H1 (cell line): ENCODE results near the gene TNFRSF11A. TPM values are rescaled to one million over a fixed set of nuclear protein-coding genes. Genes with fewer than 3 reads are reported as not detected.

Experiments used
- CTCF ChIA-PET: fragments of 300-600 bp; sonication (Branson Sonifier 250); formaldehyde crosslinking; loops from one replicate; lab custom pipeline; 2021; ENCODE audit not compliant: partially characterized antibody; lab: Charles Lee
- POLR2A ChIA-PET: fragments of 300-600 bp; sonication (Branson Sonifier 250); formaldehyde crosslinking; loops from one replicate; lab custom pipeline; 2021; ENCODE audit warnings: inconsistent platforms; ENCODE audit not compliant: partially characterized antibody; lab: Charles Lee
- DNase-seq, 2 experiments: peaks; one replicate each; pipeline versions ENCODE4 v3.0.0 to v3.0.0-alpha.2; 2010 to 2022; ENCODE audit warnings: low spot score in 2 of 2, low read depth in 1 of 2, mixed read lengths in 1 of 2
- FAIRE-seq: peaks from 2 replicates; lab custom pipeline; 2011; peaks lifted over from hg19 to GRCh38; lab: Jason Lieb, UNC
- H2AFZ ChIP-seq: 2 replicates; pipeline ENCODE4 v1.8.1; 2012; ENCODE audit warnings: low read length, inconsistent platforms
- H2AK5ac ChIP-seq: 2 replicates; pipeline ENCODE4 v1.6.1; 2013; ENCODE audit warnings: low read depth, low read length
- H2BK120ac ChIP-seq: replicated peaks from 2 replicates; pipeline ENCODE3; 2013; ENCODE audit warnings: low read depth, low read length, inconsistent platforms
- H2BK12ac ChIP-seq: 2 replicates; pipeline ENCODE4 v1.6.1; 2013; ENCODE audit warnings: low read depth, low read length
- H2BK15ac ChIP-seq: 2 replicates; pipeline ENCODE4 v1.6.1; 2013; ENCODE audit warnings: low read length
- H2BK20ac ChIP-seq: 2 replicates; pipeline ENCODE4 v1.6.1; 2013; ENCODE audit warnings: low read length
- H2BK5ac ChIP-seq: 2 replicates; pipeline ENCODE4 v1.6.1; 2013; ENCODE audit warnings: low read depth, low read length
- H3K14ac ChIP-seq: 2 replicates; pipeline ENCODE4 v1.6.1; 2013; ENCODE audit warnings: inconsistent platforms; ENCODE audit not compliant: insufficient read length
- H3K18ac ChIP-seq: 2 replicates; pipeline ENCODE4 v1.6.1; 2013; ENCODE audit warnings: low read length; ENCODE audit errors: extremely low read depth
- H3K23ac ChIP-seq: 2 replicates; pipeline ENCODE4 v1.6.1; 2013; ENCODE audit warnings: inconsistent platforms; ENCODE audit not compliant: insufficient read length
- H3K23me2 ChIP-seq: 2 replicates; pipeline ENCODE4 v1.6.1; 2013; ENCODE audit warnings: low read depth, low read length
- H3K27ac ChIP-seq: 2 replicates; pipeline ENCODE4 v1.6.1; 2011; ENCODE audit warnings: low read depth, low read length, inconsistent platforms
- H3K27me3 ChIP-seq, 4 experiments: replicated peaks in 1 of 4; 1 replicate in 1 of 4; 2 replicates in 3 of 4; pipeline versions ENCODE4 v1.6.1 to v1.8.1; 2011 to 2013; ENCODE audit warnings: low read length in 3 of 4, mild to moderate bottlenecking in 3 of 4, inconsistent platforms in 2 of 4, mixed read lengths in 2 of 4, moderate library complexity in 1 of 4; ENCODE audit not compliant: control insufficient read depth in 3 of 4, insufficient read depth in 3 of 4; ENCODE audit errors: extremely low read depth in 1 of 4
- H3K36me3 ChIP-seq, 4 experiments: 2 replicates each; pipeline versions ENCODE4 v1.6.1 to v1.8.1; 2011 to 2013; ENCODE audit warnings: mild to moderate bottlenecking in 4 of 4, low read length in 3 of 4, moderate library complexity in 2 of 4, control low read depth in 1 of 4, inconsistent platforms in 1 of 4; ENCODE audit not compliant: insufficient read depth in 4 of 4, control insufficient read depth in 2 of 4
- H3K4ac ChIP-seq: replicated peaks from 2 replicates; pipeline ENCODE3; 2013; ENCODE audit warnings: low read length, low read depth, mixed read lengths, inconsistent platforms; ENCODE audit not compliant: insufficient read length
- H3K4me1 ChIP-seq, 4 experiments: replicated peaks in 1 of 4; 1 replicate in 1 of 4; 2 replicates in 3 of 4; pipeline versions ENCODE4 v1.6.1 to v1.8.1; 2011 to 2013; ENCODE audit warnings: low read length in 3 of 4, inconsistent platforms in 2 of 4, mixed read lengths in 1 of 4; ENCODE audit not compliant: insufficient read depth in 4 of 4, control insufficient read depth in 3 of 4
- H3K4me2 ChIP-seq, 2 experiments: 2 replicates each; pipeline versions ENCODE4 v1.6.1 to v1.8.1; 2011 to 2013; ENCODE audit warnings: low read depth in 2 of 2, low read length in 2 of 2, control low read depth in 1 of 2, inconsistent platforms in 1 of 2, mild to moderate bottlenecking in 1 of 2; ENCODE audit not compliant: insufficient read depth in 1 of 2
- H3K4me3 ChIP-seq, 4 experiments: fragments of 200-600, 300-600 bp in 1 of 4; sonication (generic), shearing (Covaris generic), sonication (Bioruptor Twin) in 1 of 4; 2 replicates each; pipeline versions ENCODE4 v1.5.1 to v1.8.1; 2011 to 2016; ENCODE audit warnings: low read length in 4 of 4, low read depth in 3 of 4, control low read depth in 2 of 4, inconsistent platforms in 2 of 4, mild to moderate bottlenecking in 2 of 4, mixed read lengths in 1 of 4, moderate library complexity in 1 of 4; ENCODE audit not compliant: insufficient read depth in 2 of 4; ENCODE audit errors: extremely low read depth in 1 of 4
- H3K56ac ChIP-seq: replicated peaks from 2 replicates; pipeline ENCODE3; 2013; ENCODE audit warnings: low read depth, mild to moderate bottlenecking, mixed read lengths, low read length, inconsistent platforms; ENCODE audit not compliant: insufficient read length
- H3K79me1 ChIP-seq: 2 replicates; pipeline ENCODE4 v1.6.1; 2013; ENCODE audit warnings: low read depth, low read length, control low read depth
- H3K79me2 ChIP-seq, 2 experiments: 2 replicates each; pipeline versions ENCODE4 v1.6.1 to v1.8.1; 2012 to 2013; ENCODE audit warnings: low read length in 2 of 2, mild to moderate bottlenecking in 2 of 2, inconsistent platforms in 1 of 2; ENCODE audit not compliant: insufficient read depth in 2 of 2, control insufficient read depth in 1 of 2
- H3K9ac ChIP-seq, 4 experiments: replicated peaks in 1 of 4; 1 replicate in 1 of 4; 2 replicates in 3 of 4; pipeline versions ENCODE4 v1.6.1 to v1.8.1; 2011 to 2013; ENCODE audit warnings: low read depth in 3 of 4, low read length in 3 of 4, control low read depth in 2 of 4, mild to moderate bottlenecking in 2 of 4, moderate library complexity in 2 of 4, inconsistent platforms in 1 of 4; ENCODE audit errors: extremely low read depth in 1 of 4
- H3K9me3 ChIP-seq, 2 experiments: 2 replicates each; pipeline versions ENCODE4 v1.6.1 to v1.8.1; 2012 to 2013; ENCODE audit warnings: mild to moderate bottlenecking in 2 of 2, moderate library complexity in 2 of 2, control low read depth in 1 of 2, inconsistent platforms in 1 of 2, low read depth in 1 of 2, low read length in 1 of 2, mixed read lengths in 1 of 2; ENCODE audit not compliant: insufficient read depth in 2 of 2
- H4K20me1 ChIP-seq, 2 experiments: replicated peaks in 1 of 2; 2 replicates each; pipeline versions ENCODE3 to v1.8.1; 2011 to 2013; ENCODE audit warnings: inconsistent platforms in 2 of 2, low read length in 2 of 2, mild to moderate bottlenecking in 1 of 2; ENCODE audit not compliant: insufficient read depth in 2 of 2, control insufficient read depth in 1 of 2
- H4K5ac ChIP-seq: 2 replicates; pipeline ENCODE4 v1.6.1; 2013; ENCODE audit warnings: low read length, low read depth, mixed read lengths, inconsistent platforms; ENCODE audit not compliant: insufficient read length
- H4K8ac ChIP-seq: 2 replicates; pipeline ENCODE4 v1.8.0; 2013; ENCODE audit warnings: mild to moderate bottlenecking, moderate library complexity, low read length, inconsistent platforms; ENCODE audit not compliant: insufficient read depth; ENCODE audit errors: extremely low read depth
- H4K91ac ChIP-seq: replicated peaks from 2 replicates; pipeline ENCODE3; 2013; ENCODE audit warnings: low read length, mixed read lengths, inconsistent platforms; ENCODE audit not compliant: insufficient read length
- GABPA ChIP-seq: IDR thresholded peaks from 2 replicates; pipeline ENCODE4 v1.6.1; 2011; ENCODE audit warnings: mild to moderate bottlenecking, low read length, moderate library complexity, borderline replicate concordance; ENCODE audit not compliant: insufficient read depth
- HDAC2 ChIP-seq, 2 experiments: fragments of 300-600 bp in 1 of 2; sonication (generic) in 1 of 2; IDR thresholded peaks; 2 replicates each; pipeline ENCODE4 v1.6.1; 2011 to 2012; ENCODE audit warnings: low read depth in 2 of 2, low read length in 2 of 2, mild to moderate bottlenecking in 2 of 2, moderate library complexity in 2 of 2, borderline replicate concordance in 1 of 2, inconsistent platforms in 1 of 2
- JUN ChIP-seq: IDR thresholded peaks from 2 replicates; pipeline ENCODE4 v1.6.1; 2011; ENCODE audit warnings: low read depth, mild to moderate bottlenecking, improper control_type of control experiment, low read length
- KDM1A ChIP-seq: fragments of 200-600, 300-600 bp; sonication (generic); IDR thresholded peaks from 2 replicates; pipeline ENCODE4 v1.7.1; 2016; ENCODE audit warnings: mild to moderate bottlenecking, low read length, borderline replicate concordance
- SIX5 ChIP-seq: IDR thresholded peaks from 2 replicates; pipeline ENCODE4 v1.6.1; 2011; ENCODE audit warnings: mild to moderate bottlenecking, low read depth, low read length
- TAF7 ChIP-seq: optimal IDR thresholded peaks from 2 replicates; pipeline ENCODE3; 2011; ENCODE audit warnings: low read depth, mild to moderate bottlenecking, inconsistent platforms, low read length, moderate library complexity, borderline replicate concordance
- USF2 ChIP-seq: IDR thresholded peaks from 2 replicates; pipeline ENCODE4 v1.6.1; 2011; ENCODE audit warnings: low read length, improper control_type of control experiment
- WGBS, 2 experiments: shearing (Covaris generic) in 1 of 2; methylation state at CpG; one replicate each; pipeline versions ENCODE4 v1.1.6 to v1.1.7; 2013 to 2015; ENCODE audit warnings: low lambda C conversion rate in 2 of 2, mixed read lengths in 2 of 2, inconsistent platforms in 1 of 2, low coverage in 1 of 2, missing lambda C conversion rate in 1 of 2; ENCODE audit not compliant: insufficient replicate concordance in 2 of 2, insufficient coverage in 1 of 2, insufficient read length in 1 of 2; ENCODE audit errors: extremely low coverage in 1 of 2, missing lambda C conversion rate in 1 of 2; 5-methylcytosine and 5-hydroxymethylcytosine counted together
- polyA plus RNA-seq, 7 experiments: library from polyadenylated mRNA; depleted of rRNA in 3 of 7; stranded (reverse) in 5 of 7; unstranded in 2 of 7; fragments of >200 nt in 5 of 7; fragments of 200-250 nt in 2 of 7; gene quantifications; 1 replicate in 5 of 7; 2 replicates in 1 of 7; 4 replicates in 1 of 7; pipeline versions ENCODE4 v1.2.1 to v1.2.3, GENCODE V29; 2011 to 2013; ENCODE audit warnings: missing spikeins in 2 of 7, mixed read lengths in 2 of 7
- total RNA-seq: library from RNA; stranded (reverse); fragmentation: NEBNext Ultra II Directional; extraction: Animal tissue kit (Norgen Biotek cat#: 25700); gene quantifications from 2 replicates; pipeline ENCODE4 v1.2.1, GENCODE V29; 2021

Gene TNFRSF11A
- total and polyA plus RNA-seq, 2 of the 8 experiments (the other 6 are each of a cell fraction or from before 2014, with no cell fraction given): 8.7 to 10.6 TPM

- POLR2A ChIA-PET: interaction anchor here (0.8 to 1.2 kb wide), 3 partner anchors 12 to 278 kb away, joined by 3 to 4 read pairs (median 3); partner anchors contain the start of genes PHLPP1 and ZCCHC2
- peak overlapping the region; percentile 98 for H2AFZ ChIP-seq
- no peak overlapping the region for H3K27ac ChIP-seq
- H3K4ac ChIP-seq: no peak overlapping the region
- TF ChIP-seq JUN (no peak), GABPA (no peak), KDM1A (no peak), HDAC2 (IDR thresholded peaks at IDR 0.05; ENCODE audit: borderline replicate concordance in 1 of 2, low read depth in 2 of 2, low read length in 2 of 2) (no peak), TAF7 (no peak), USF2 (no peak), SIX5 (no peak)
- no peaks in the 10 kb centered on the region; a peak in 1 of 4 replicates for H3K9me3 ChIP-seq
- no peak overlapping the region for H2BK12ac ChIP-seq
- H3K23ac ChIP-seq: no peak overlapping the region
- H3K36me3 ChIP-seq: no peaks in the 10 kb centered on the region
- no peaks in the 10 kb centered on the region for H3K23me2 ChIP-seq
- H3K79me2 ChIP-seq: no peaks in the 10 kb centered on the region
- no peak overlapping the region for H2BK120ac ChIP-seq
- H3K56ac ChIP-seq: no peak overlapping the region
- H4K8ac ChIP-seq: no peak overlapping the region
- no peak overlapping the region for H4K91ac ChIP-seq
- H3K27me3 ChIP-seq: no peaks in the 10 kb centered on the region
- H3K18ac ChIP-seq: no peak overlapping the region
- H3K4me1 ChIP-seq: peaks cover 0 to 4% (median 0%) of the 10 kb centered on the region in 4 experiments; a peak in 1 of 7 replicates
- H3K9ac ChIP-seq: no peak overlapping the region
- no peak overlapping the region for H3K4me3 ChIP-seq
- H4K5ac ChIP-seq: no peak overlapping the region
- H3K14ac ChIP-seq: no peak overlapping the region
- H3K79me1 ChIP-seq: no peaks in the 10 kb centered on the region
- no peak overlapping the region for H2AK5ac ChIP-seq
- 83% methylated on average over 11 of the region's 11 CpGs; no CpG with 5 or more reads in 1 of the 2 experiments for whole genome bisulfite sequencing, 2 experiments
- FAIRE-seq (no peak), DNase-seq (no peak)
- no peak overlapping the region for H2BK20ac ChIP-seq
- no peak overlapping the region for H2BK15ac ChIP-seq
- H3K4me2 ChIP-seq: no peak overlapping the region
- CTCF ChIA-PET: interaction anchor here (0.8 to 2.2 kb wide), 5 partner anchors 13 to 545 kb away, joined by 3 to 5 read pairs (median 4); no protein-coding TSS in a partner anchor
- no peak overlapping the region for H2BK5ac ChIP-seq
- no peaks in the 10 kb centered on the region for H4K20me1 ChIP-seq
These were observed 112.3 kb downstream of the TNFRSF11A start for GRCh38 chr18:62437235-62438017.
